OCI-LY3 (cell line): ENCODE data around the gene BRAT1.

Source experiments
- H2AFZ ChIP-seq: fragments of 200-600, 300-600 bp; shearing (Covaris generic); 2 replicates; pipeline ENCODE4 v1.6.0; 2014; ENCODE audit warnings: antibody characterized with exemption, low read depth, low read length
- H3K27ac ChIP-seq: fragments of 200-600, 300-600 bp; sonication (generic); 2 replicates; pipeline ENCODE4 v1.5.1; 2014; ENCODE audit warnings: mild to moderate bottlenecking, low read length, moderate library complexity, mixed read lengths
- H3K27me3 ChIP-seq: fragments of 200-600, 300-600 bp; sonication (generic); 2 replicates; pipeline ENCODE4 v1.6.1; 2014; ENCODE audit warnings: low read depth, low read length, mixed read lengths
- H3K36me3 ChIP-seq: fragments of 200-600, 300-600 bp; sonication (generic); replicated peaks from 2 replicates; pipeline ENCODE3; 2014; ENCODE audit warnings: low read depth, low read length, mixed read lengths
- H3K4me1 ChIP-seq: fragments of 300-600, 200-600 bp; sonication (generic); 2 replicates; pipeline ENCODE4 v1.6.1; 2014; ENCODE audit warnings: low read length, mixed read lengths
- H3K4me2 ChIP-seq: fragments of 200-600, 300-600 bp; sonication (generic); 2 replicates; pipeline ENCODE4 v1.6.1; 2014; ENCODE audit warnings: low read length, mixed read lengths
- H3K4me3 ChIP-seq: fragments of 300-600, 200-600 bp; sonication (generic); 2 replicates; pipeline ENCODE4 v1.5.1; 2014; ENCODE audit warnings: antibody characterized with exemption, mild to moderate bottlenecking, low read length, moderate library complexity
- H3K79me2 ChIP-seq: fragments of 300-600, 200-600 bp; shearing (Covaris generic); 2 replicates; pipeline ENCODE4 v1.6.1; 2014; ENCODE audit warnings: mild to moderate bottlenecking, low read length, mixed read lengths
- H3K9ac ChIP-seq: fragments of 300-600, 200-600 bp; shearing (Covaris generic); 2 replicates; pipeline ENCODE4 v1.6.0; 2014; ENCODE audit warnings: mild to moderate bottlenecking, low read length, moderate library complexity
- H3K9me3 ChIP-seq: fragments of 200-600, 300-600 bp; shearing (Covaris generic); 2 replicates; pipeline ENCODE4 v1.6.1; 2014; ENCODE audit warnings: low read length, mixed read lengths; ENCODE audit not compliant: insufficient read depth
- H4K20me1 ChIP-seq: fragments of 200-600, 300-600 bp; sonication (generic); 2 replicates; pipeline ENCODE4 v1.6.1; 2016; ENCODE audit warnings: low read length, mixed read lengths; ENCODE audit not compliant: insufficient read depth
- EZH2phosphoT487 ChIP-seq: fragments of 200-600 bp; shearing (Covaris generic); IDR thresholded peaks from 2 replicates; pipeline ENCODE4 v1.6.1; 2018; ENCODE audit warnings: antibody characterized with exemption, mixed run types, low read depth
- TF ChIP-seq, protein P1 (sequence below): fragments of 200-600, 300-600 bp; sonication (generic); IDR thresholded peaks from 2 replicates; pipeline ENCODE4 v1.5.1; 2014; ENCODE audit warnings: antibody characterized with exemption, low read length, low read depth

The BRAT1 gene

DNA sequence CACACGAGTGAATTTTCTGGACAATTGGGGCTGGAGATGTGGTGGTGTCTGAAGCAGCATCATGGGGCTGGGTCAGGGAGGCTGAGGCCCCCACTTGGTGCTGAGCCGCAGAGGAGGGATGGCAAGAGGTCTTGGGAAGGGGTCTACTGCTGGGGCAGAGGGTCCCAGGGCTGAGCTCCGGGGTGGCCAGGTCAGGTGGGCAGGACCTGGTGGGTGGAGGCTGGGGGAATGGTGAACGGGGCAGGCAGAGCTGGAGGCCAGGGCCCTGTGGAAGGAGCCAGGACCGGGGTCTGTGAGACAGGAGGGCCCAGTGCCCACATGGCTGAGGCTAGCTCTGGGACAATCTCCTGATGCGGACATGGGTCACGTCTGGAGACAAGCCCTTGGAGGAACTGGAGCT, 56.1 kb downstream of the BRAT1 start:
- H3K9ac ChIP-seq, result no peak overlapping the region
- H4K20me1 ChIP-seq, result no peaks in the 10 kb centered on the region
- no peaks in the 10 kb centered on the region for H3K36me3 ChIP-seq
- H3K4me2 ChIP-seq, result no peak overlapping the region
- no peaks in the 10 kb centered on the region for H3K27me3 ChIP-seq
- no peaks in the 10 kb centered on the region for H3K9me3 ChIP-seq
- no peak for TF ChIP-seq EZH2phosphoT487
- TF ChIP-seq, protein P1, sequence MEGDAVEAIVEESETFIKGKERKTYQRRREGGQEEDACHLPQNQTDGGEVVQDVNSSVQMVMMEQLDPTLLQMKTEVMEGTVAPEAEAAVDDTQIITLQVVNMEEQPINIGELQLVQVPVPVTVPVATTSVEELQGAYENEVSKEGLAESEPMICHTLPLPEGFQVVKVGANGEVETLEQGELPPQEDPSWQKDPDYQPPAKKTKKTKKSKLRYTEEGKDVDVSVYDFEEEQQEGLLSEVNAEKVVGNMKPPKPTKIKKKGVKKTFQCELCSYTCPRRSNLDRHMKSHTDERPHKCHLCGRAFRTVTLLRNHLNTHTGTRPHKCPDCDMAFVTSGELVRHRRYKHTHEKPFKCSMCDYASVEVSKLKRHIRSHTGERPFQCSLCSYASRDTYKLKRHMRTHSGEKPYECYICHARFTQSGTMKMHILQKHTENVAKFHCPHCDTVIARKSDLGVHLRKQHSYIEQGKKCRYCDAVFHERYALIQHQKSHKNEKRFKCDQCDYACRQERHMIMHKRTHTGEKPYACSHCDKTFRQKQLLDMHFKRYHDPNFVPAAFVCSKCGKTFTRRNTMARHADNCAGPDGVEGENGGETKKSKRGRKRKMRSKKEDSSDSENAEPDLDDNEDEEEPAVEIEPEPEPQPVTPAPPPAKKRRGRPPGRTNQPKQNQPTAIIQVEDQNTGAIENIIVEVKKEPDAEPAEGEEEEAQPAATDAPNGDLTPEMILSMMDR, result no peak
- H3K4me1 ChIP-seq, result peaks cover 9% of the 10 kb centered on the region; the same call in 1 of the 2 replicates
- no peak overlapping the region for H3K27ac ChIP-seq
- H3K4me3 ChIP-seq, result no peak overlapping the region
- H3K79me2 ChIP-seq, result no peaks in the 10 kb centered on the region
- H2AFZ ChIP-seq, result no peak overlapping the region

DNA sequence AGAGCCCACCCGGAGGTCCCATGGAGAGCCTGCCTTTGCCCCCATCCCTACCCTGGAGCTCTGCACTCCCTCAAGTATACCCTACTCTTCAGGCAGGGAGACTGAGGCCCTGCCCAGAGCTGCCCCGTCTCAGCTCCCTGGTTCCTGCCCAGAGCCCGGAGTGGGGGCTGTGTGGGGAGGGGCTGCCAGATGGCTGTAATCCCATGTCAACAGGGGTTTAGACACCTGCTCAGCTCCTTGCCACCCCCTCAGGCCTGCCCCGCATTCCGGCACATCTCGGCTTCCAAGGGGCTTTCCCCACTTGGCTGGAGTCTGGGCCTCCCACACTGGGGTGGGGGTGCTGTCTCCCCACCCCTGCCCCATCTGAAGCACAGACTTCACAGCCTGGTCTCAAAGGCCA, 56.6 kb downstream of the BRAT1 start:
- Histone ChIP-seq H3K36me3 (no peaks in the 10 kb centered on the region), H3K27ac (no peak overlapping the region), H2AFZ (no peak overlapping the region), H3K4me1 (peaks cover 9% of the 10 kb centered on the region; the same call in 1 of the 2 replicates), H3K4me2 (no peak overlapping the region), H3K9ac (no peak overlapping the region), H3K79me2 (no peaks in the 10 kb centered on the region), H3K9me3 (no peaks in the 10 kb centered on the region), H4K20me1 (no peaks in the 10 kb centered on the region), H3K4me3 (no peak overlapping the region), H3K27me3 (no peaks in the 10 kb centered on the region)
- TF ChIP-seq EZH2phosphoT487, result no peak
- TF ChIP-seq, protein P1, result no peak

DNA sequence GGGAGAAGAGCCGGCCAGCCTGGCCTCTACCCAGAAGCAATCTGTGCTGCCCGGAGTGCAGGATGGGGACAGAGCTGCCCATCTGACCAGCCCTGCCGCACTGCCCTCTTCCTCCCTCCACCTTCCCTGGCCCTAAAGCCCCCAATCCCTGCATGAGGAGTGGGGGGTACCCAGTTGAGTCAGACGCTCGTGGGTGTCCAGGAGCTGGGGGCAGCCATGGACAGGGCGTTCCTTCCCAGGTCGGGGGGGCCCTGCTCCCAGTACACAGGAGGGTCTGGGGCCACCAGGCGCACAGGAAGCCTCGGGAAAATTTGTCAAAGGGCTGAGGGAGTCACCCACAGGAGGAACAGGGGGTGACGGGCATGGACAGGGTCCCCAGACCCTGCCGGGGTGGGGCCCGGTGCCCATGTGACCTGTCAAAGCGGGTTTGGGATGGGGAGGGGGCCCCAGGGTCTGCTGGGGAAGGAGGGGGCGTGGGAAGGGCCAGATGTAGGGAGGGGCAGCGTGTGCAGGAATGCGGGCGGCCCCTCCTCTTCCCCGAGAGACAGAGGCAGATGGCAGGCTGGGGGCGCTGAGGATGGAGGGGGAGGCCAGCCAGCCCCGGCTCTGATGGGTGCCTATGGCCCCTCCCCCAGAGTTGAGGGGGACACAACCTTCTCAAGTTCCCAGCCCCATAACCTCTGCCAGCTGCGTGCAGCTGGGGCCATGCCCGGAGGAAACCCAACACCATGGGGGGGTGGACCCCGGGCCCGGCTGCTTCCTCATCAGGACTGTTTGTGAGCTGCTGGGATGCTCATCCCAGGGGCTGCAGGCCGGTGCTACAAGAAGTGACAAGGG, 57.6 kb downstream of the BRAT1 start:
- Histone ChIP-seq H3K4me2 (no peak overlapping the region), H3K4me3 (no peak overlapping the region), H3K79me2 (no peaks in the 10 kb centered on the region), H3K4me1 (peaks cover 9% of the 10 kb centered on the region; the same call in 1 of the 2 replicates), H3K36me3 (no peaks in the 10 kb centered on the region), H3K9me3 (no peaks in the 10 kb centered on the region), H3K27ac (no peak overlapping the region), H3K9ac (no peak overlapping the region), H2AFZ (no peak overlapping the region), H4K20me1 (no peaks in the 10 kb centered on the region), H3K27me3 (no peaks in the 10 kb centered on the region)
- TF ChIP-seq, protein P1, result no peak
- TF ChIP-seq EZH2phosphoT487, result no peak

DNA sequence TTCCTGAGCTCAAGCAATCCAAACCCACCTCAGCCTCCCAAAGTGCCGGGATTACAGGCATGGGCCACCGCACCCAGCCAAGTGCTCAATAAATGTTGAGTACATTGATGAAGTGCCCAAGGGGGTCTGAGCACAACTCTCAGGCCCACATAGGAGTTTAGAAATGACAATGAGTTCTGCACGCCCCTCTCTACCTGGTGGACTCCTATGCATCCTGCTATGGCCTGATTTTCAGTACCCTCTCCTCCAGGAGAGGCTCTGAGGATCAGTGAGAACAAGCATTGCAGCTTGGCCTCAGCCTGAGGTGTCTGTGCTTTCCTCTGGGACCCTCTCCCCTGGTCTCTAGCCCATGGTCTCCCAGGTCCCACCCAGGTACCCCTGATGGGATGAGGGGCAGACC, 58.3 kb downstream of the BRAT1 start:
- Histone ChIP-seq H3K27ac (no peak overlapping the region), H3K27me3 (no peaks in the 10 kb centered on the region), H2AFZ (no peak overlapping the region), H3K4me1 (peaks cover 9% of the 10 kb centered on the region; the same call in 1 of the 2 replicates), H3K4me3 (no peak overlapping the region), H3K9me3 (no peaks in the 10 kb centered on the region), H3K9ac (no peak overlapping the region), H3K79me2 (no peaks in the 10 kb centered on the region), H3K36me3 (no peaks in the 10 kb centered on the region), H4K20me1 (no peaks in the 10 kb centered on the region), H3K4me2 (no peak overlapping the region)
- no peak for TF ChIP-seq EZH2phosphoT487
- TF ChIP-seq, protein P1, result no peak
